ENCODE measurements around the gene ALKBH1. TPM values are rescaled to one million over a fixed set of nuclear protein-coding genes. Genes with fewer than 3 reads are reported as not detected.
A peak's percentile ranks its signal among the peaks of the same experiment; 100 is the strongest.

Gene ALKBH1
- polyA plus RNA-seq, 1 donor (not counting 4 experiments of a cell fraction or from before 2014, with no cell fraction given) = 13.0 TPM

DNA sequence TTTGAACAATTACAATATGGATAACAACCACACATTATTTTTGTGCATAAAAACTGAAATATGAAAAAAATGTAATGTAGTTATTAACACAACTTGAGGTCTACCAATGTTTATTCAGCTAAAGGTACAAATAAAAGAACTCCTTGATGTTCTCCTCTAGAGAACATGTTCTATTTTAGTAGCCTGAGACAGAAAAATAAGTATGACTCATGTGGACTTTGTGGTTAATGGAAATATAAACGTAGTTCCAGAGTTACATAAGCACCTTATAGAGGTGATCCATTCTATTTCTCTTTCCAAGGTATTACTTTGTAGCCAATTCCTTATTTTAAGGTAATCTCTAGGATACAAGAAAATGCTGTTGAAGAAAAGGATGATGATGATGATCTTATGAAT, 25.7 kb downstream of the ALKBH1 start:
- Histone ChIP-seq H3K9me3 (ENCODE audit: control insufficient read depth, low read depth, low read length) (no peaks in the 10 kb centered on the region), H3K4me2 (ENCODE audit: control insufficient read depth, extremely low read depth, insufficient read depth, low read depth, low read length) (peak overlapping the region; percentile 1), H2AFZ (ENCODE audit: control insufficient read depth, low read length) (no peak overlapping the region), H3K4me3 (ENCODE audit: control insufficient read depth in 2 of 3, extremely low read depth in 1 of 3, insufficient read depth in 2 of 3, low read depth in 1 of 3, low read length in 3 of 3) (no peak overlapping the region), H3K27ac (ENCODE audit: control insufficient read depth, insufficient read depth, low read length) (no peak overlapping the region), H4K20me1 (ENCODE audit: control insufficient read depth, extremely low read depth, insufficient read depth, low read length) (peaks cover 3% of the 10 kb centered on the region), H3K9me1 (ENCODE audit: control insufficient read depth, extremely low read depth, insufficient read depth, low read length) (no peaks in the 10 kb centered on the region), H3K9ac (ENCODE audit: control insufficient read depth, extremely low read depth, insufficient read depth, low read length) (no peak overlapping the region), H3K27me3 (ENCODE audit: control insufficient read depth, extremely low read depth, insufficient read depth, low read length) (no peaks in the 10 kb centered on the region), H3K79me2 (ENCODE audit: control insufficient read depth, insufficient read depth, low read length) (no peaks in the 10 kb centered on the region), H3K36me3 (ENCODE audit: control insufficient read depth in 2 of 2, extremely low read depth in 1 of 2, insufficient read depth in 2 of 2, low read length in 2 of 2) (no peaks in the 10 kb centered on the region), H3K4me1 (ENCODE audit: control insufficient read depth, extremely low read depth, insufficient read depth, low read length) (peaks cover 10% of the 10 kb centered on the region)
- TF ChIP-seq, protein P1, sequence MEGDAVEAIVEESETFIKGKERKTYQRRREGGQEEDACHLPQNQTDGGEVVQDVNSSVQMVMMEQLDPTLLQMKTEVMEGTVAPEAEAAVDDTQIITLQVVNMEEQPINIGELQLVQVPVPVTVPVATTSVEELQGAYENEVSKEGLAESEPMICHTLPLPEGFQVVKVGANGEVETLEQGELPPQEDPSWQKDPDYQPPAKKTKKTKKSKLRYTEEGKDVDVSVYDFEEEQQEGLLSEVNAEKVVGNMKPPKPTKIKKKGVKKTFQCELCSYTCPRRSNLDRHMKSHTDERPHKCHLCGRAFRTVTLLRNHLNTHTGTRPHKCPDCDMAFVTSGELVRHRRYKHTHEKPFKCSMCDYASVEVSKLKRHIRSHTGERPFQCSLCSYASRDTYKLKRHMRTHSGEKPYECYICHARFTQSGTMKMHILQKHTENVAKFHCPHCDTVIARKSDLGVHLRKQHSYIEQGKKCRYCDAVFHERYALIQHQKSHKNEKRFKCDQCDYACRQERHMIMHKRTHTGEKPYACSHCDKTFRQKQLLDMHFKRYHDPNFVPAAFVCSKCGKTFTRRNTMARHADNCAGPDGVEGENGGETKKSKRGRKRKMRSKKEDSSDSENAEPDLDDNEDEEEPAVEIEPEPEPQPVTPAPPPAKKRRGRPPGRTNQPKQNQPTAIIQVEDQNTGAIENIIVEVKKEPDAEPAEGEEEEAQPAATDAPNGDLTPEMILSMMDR (optimal IDR thresholded peaks at IDR 0.05 in 1 of 3, IDR thresholded peaks at IDR 0.05 in 1 of 3, conservative IDR thresholded peaks at IDR 0.05 in 1 of 3; ENCODE audit: extremely low read depth in 1 of 3, insufficient read depth in 2 of 3, low read length in 3 of 3) = no peak
- no peak for TF ChIP-seq EZH2 (IDR thresholded peaks at IDR 0.05; ENCODE audit: low read length)
- FAIRE-seq (peak; percentile 20), DNase-seq (ENCODE audit: low read depth, low spot score) (no peak)
- dilution Hi-C loops (cut with MboI; ENCODE audit: extremely low pct_ligation_motif_present, low sequenced_read_pairs) = no loop called here

DNA sequence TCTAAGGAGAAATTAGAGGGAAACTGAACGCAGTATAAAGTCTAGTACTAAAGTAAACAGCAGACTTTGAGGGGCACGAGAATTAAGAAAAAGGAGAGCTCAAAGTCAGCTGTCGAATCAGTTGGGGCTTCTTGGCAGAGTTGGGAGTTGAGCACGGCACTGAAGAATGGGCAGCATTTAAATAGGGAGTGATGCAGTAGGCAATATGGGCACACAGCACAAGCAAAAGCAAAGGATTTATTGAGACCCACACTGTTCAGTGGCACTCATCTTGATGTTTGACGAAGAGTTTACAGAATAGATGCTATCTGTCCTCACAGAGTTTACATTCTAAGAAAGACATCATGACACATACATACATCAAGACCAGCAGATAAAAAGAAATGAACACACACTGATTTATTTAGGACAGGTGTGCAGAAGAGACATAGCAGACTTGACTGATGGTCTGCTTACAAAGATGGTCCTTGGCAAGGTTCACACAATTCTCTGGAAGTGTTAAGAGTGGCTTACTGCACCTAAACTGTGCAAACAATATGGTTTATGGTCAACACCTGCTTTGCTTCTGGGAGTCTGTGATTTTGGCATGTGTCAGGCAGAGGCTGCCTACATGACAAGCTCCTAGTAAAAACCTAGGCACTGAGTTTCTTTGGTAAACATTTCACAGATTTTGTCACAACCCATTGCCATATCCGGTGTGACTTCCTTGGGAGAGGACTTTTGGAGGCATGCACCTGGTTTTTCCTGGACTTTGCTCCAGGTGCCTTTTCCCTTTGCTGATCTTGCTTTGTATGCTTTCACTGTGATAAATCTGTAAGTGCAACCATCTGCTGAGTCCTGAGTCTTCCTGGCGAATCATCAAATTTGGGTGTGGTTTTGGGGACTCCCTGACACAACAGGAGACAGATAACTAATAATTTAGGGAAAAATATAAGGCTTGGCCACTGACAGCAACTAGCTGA, 26.3 kb downstream of the ALKBH1 start:
- no peak overlapping the region for H3K4me2 ChIP-seq (ENCODE audit: control insufficient read depth, extremely low read depth, insufficient read depth, low read depth, low read length)
- FAIRE-seq (peak; percentile 39), DNase-seq (ENCODE audit: low read depth, low spot score) (no peak)
- no peak overlapping the region for H3K9ac ChIP-seq (ENCODE audit: control insufficient read depth, extremely low read depth, insufficient read depth, low read length)
- no peak overlapping the region for H2AFZ ChIP-seq (ENCODE audit: control insufficient read depth, low read length)
- no peaks in the 10 kb centered on the region for H3K27me3 ChIP-seq (ENCODE audit: control insufficient read depth, extremely low read depth, insufficient read depth, low read length)
- no peak overlapping the region for H3K27ac ChIP-seq (ENCODE audit: control insufficient read depth, insufficient read depth, low read length)
- no peak overlapping the region for H3K4me3 ChIP-seq (ENCODE audit: control insufficient read depth in 2 of 3, extremely low read depth in 1 of 3, insufficient read depth in 2 of 3, low read depth in 1 of 3, low read length in 3 of 3)
- H4K20me1 ChIP-seq (ENCODE audit: control insufficient read depth, extremely low read depth, insufficient read depth, low read length) = peaks cover 3% of the 10 kb centered on the region
- H3K9me3 ChIP-seq (ENCODE audit: control insufficient read depth, low read depth, low read length) = no peaks in the 10 kb centered on the region
- dilution Hi-C loops (cut with MboI; ENCODE audit: extremely low pct_ligation_motif_present, low sequenced_read_pairs) = no loop called here
- H3K36me3 ChIP-seq (ENCODE audit: control insufficient read depth in 2 of 2, extremely low read depth in 1 of 2, insufficient read depth in 2 of 2, low read length in 2 of 2) = no peaks in the 10 kb centered on the region
- H3K4me1 ChIP-seq (ENCODE audit: control insufficient read depth, extremely low read depth, insufficient read depth, low read length) = peaks cover 10% of the 10 kb centered on the region
- H3K79me2 ChIP-seq (ENCODE audit: control insufficient read depth, insufficient read depth, low read length) = no peaks in the 10 kb centered on the region
- H3K9me1 ChIP-seq (ENCODE audit: control insufficient read depth, extremely low read depth, insufficient read depth, low read length) = no peaks in the 10 kb centered on the region
- TF ChIP-seq, protein P1 (optimal IDR thresholded peaks at IDR 0.05 in 1 of 3, IDR thresholded peaks at IDR 0.05 in 1 of 3, conservative IDR thresholded peaks at IDR 0.05 in 1 of 3; ENCODE audit: extremely low read depth in 1 of 3, insufficient read depth in 2 of 3, low read length in 3 of 3) = no peak
- no peak for TF ChIP-seq EZH2 (IDR thresholded peaks at IDR 0.05; ENCODE audit: low read length)
